Mammary epithelial cell (primary cell): ENCODE data around the gene SMCO1.

Source experiments
- EZH2 ChIP-seq: IDR thresholded peaks from 2 replicates; pipeline ENCODE4 v1.6.1; 2012; ENCODE audit warnings: low read length, inconsistent platforms, borderline replicate concordance
- TF ChIP-seq, protein P1 (sequence below), 2 donors: IDR thresholded peaks in 1 of 2; conservative IDR thresholded peaks in 1 of 2; 2 replicates each; pipeline ENCODE4 v1.5.1; 2011 to 2012; ENCODE audit warnings: inconsistent platforms in 2 of 2, low read length in 2 of 2, mild to moderate bottlenecking in 2 of 2, control low read depth in 1 of 2, low read depth in 1 of 2; ENCODE audit not compliant: insufficient read depth in 1 of 2; ENCODE audit errors: extremely low read depth in 1 of 2

DNA sequence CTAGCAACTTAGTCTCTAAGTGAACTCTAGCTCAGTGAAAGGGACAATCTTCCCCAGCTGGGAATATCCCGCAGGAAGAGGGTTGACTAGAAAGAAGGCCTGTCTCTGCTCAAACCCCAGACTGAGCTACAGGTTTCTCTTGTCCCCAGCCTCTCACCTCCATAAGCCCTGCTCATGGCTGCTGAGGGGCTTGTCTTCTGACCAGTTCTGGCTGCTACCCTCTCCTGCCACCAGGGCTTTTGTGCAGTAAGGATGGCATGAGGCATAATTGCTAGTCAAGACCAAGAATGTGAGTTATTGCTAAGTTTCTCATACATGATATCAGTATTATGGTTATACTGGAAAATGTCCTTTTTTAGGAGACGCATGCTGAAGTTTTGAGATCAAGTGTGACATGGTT, 31.9 kb upstream of the SMCO1 start:
- TF ChIP-seq, protein P1, sequence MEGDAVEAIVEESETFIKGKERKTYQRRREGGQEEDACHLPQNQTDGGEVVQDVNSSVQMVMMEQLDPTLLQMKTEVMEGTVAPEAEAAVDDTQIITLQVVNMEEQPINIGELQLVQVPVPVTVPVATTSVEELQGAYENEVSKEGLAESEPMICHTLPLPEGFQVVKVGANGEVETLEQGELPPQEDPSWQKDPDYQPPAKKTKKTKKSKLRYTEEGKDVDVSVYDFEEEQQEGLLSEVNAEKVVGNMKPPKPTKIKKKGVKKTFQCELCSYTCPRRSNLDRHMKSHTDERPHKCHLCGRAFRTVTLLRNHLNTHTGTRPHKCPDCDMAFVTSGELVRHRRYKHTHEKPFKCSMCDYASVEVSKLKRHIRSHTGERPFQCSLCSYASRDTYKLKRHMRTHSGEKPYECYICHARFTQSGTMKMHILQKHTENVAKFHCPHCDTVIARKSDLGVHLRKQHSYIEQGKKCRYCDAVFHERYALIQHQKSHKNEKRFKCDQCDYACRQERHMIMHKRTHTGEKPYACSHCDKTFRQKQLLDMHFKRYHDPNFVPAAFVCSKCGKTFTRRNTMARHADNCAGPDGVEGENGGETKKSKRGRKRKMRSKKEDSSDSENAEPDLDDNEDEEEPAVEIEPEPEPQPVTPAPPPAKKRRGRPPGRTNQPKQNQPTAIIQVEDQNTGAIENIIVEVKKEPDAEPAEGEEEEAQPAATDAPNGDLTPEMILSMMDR (conservative IDR thresholded peaks at IDR 0.05 in 1 of 2, IDR thresholded peaks at IDR 0.05 in 1 of 2; ENCODE audit: extremely low read depth in 1 of 2, insufficient read depth in 1 of 2, low read depth in 1 of 2, low read length in 2 of 2): no peak
- no peak for TF ChIP-seq EZH2
